NK-92 treated with Interleukin-12 subunit alpha and Interleukin-12 subunit beta, amount 100 ng/mL, for 24 hours (cell line): ENCODE results near the gene FRAT2.
"Not testable (repeated sequence)": the region's sequence is repeated elsewhere in the genome, so short reads cannot be mapped to it uniquely, and the experiment has no call there.

ENCODE experiments used
- DNase-seq: peaks from one replicate; lab custom pipeline; 2025; lab: John Stamatoyannopoulos, UW

FRAT2 gene

DNA sequence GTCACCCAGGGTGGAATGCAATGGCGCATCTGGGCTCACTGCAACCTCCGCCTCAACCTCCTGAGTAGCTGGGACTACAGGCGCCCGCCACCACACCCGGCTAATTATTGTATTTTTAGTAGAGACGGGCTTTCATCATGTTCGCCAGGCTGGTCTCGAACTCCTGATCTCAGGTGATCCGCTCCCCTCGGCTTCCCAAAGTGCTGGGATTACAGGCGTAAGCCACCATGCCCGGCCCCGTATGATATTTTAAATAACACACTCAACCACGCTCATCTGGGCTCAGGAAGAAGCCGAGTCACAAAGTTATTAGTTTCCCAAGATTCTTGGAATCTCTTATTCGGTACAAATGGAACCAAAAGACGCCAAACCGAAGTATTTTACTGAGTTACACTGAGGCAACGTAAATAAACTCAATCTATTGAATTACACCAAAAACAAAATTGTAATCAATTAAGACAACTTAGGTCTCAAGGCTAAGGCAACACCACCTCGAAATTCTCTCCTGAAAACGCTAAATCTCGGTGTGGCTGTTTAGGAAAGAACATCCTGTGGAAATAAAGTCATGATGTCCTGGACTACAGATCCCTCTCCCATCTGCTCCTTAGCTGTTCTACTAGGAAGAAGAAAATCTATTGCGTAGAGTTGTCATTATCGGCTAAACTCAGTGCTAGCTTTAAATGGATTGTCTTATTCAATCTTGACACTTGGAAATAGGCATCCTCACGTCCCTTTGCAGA, 43.0 kb downstream of the FRAT2 start:
- no peak for DNase-seq

GRCh38 chr10:97290576-97291356, 43.8 kb downstream of the FRAT2 start:
- DNase-seq, result not testable (repeated sequence)

DNA sequence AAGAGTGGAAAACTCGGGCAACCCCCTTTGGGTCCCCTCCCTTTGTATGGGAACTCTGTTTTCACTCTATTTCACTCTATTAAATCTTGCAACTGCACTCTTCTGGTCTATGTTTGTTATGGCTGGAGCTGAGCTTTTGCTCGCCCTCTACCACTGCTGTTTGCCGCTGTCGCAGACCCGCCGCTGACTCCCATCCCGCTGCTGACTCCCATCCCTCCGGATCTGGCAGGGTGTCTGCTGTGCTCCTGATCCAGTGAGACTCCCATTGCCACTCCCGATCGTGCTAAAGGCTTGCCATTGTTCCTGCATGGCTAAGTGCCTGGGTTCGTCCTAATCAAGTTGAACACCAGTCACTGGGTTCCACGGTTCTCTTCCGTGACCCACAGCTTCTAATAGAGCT, 44.5 kb downstream of the FRAT2 start:
- not testable (repeated sequence) for DNase-seq
